Measurements from ENCODE around the gene COX18.

COX18 gene

DNA sequence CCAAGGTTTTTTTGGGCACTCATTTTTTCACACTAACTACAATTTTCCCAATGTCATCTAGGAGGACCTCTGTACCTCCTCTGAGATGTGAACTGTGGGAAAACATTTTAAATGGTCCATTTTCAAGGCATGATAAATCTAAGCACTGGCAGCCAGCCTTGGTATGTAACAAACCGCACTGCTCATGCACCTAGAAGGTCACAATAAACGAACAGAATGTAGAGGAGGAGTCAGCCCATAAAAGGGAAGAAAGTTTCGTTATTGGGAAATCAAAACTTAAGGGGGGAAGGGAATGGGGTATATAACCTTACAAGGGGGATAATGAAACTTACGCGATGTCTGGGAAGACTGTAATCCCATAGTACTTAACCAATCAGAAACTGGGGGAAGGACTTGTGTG is 16.4 kb downstream of the COX18 start:
- no peak for DNase-seq (ENCODE audit: low read depth in 2 of 2)

DNA sequence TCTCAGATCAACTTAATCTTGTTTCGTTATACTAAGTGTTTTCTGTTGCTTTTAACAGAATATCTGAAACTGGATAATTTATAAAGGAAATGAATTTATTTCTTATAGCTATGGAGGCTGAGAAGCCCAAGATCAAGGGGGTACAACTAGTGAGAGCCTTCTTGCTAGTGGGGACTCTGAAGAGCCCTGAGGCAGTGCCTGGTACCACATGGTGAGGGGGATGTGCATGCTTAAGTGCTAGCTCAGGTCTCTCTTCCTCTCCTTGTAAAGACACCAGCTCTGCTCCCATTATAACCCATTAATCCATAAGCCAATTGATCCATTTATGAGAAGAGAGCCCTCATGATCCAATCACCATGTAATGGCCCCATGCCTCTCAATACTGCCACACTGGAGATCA is 17.9 kb downstream of the COX18 start:
- no peak for DNase-seq (ENCODE audit: low read depth in 2 of 2)

DNA sequence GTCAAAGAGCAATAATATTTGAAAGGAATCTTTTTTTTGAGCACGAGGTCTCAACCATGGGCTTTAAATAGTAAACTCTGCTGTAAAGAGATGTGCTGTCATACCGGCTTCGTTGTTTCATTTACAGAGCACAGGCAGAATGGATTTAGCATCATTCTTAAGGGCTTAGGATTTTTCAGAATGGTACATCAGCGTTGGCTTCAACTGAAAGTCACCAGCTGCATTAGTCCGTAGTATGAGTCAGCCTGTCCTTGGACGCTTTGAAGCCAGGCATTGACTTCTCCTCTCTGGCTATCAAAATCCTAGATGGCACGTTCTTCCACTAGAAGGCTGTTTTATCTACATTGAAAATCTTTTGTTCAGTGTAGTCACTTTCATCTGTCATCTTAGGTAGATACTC is 23.6 kb downstream of the COX18 start:
- no peak for DNase-seq (ENCODE audit: low read depth in 2 of 2)

DNA sequence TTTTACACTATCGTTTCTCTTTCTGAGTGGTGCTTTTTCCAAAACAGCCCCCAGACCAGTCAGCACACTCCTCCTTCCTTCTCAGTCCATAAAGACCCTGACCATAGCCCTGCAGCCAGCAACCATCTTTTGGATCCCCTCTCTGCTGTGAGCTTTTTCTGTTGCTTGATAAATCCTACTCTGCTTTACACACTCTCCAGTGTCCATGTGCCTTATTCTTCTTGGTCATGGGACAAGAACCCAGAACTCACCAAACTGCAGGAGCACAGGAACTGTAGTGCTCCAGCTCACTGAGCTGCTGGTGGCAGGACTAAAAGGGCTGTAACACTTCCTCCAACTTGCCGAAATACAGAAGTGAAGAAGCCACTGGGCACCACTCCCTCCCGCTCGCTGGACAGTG is 32.5 kb downstream of the COX18 start:
- no peak for DNase-seq (ENCODE audit: low read depth in 2 of 2)

DNA sequence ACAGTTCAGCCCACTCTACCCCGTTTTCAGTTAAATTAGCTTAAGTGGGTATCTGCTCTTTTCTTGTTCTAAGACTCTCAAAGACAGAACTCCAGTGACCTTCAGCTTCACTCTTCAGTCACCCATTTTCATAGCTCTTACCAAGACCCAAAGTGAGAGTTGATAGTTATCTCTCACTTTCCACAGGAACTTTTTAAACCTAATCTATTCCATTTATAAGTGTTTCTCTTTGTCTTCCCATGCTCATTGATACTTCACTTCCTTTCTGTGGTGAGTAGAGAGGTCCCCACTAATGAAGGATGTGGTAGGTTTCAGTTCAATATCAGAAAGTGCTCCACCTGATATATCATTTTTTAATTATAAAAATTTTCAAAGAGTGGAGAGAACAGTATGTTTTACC is 33.4 kb downstream of the COX18 start:
- no peak for DNase-seq (ENCODE audit: low read depth in 2 of 2)

DNA sequence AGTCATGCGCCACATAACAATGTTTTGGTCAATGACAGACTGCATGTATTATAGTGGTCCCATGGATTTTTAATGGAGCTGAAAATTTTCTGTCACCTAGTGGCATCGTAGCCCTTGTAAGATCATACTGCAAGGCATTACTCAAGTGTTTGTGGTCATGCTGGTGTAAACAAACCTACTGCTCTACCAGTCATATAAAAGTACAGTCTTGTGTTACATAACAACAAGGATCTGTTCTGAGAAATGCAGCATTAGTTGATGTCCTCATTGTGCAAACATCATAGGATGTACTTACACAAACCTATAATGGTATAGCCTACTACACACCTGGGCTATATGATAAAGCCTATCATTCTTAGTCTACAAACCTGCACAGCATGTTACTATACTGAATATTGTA is 34.6 kb downstream of the COX18 start:
- no peak for DNase-seq (ENCODE audit: low read depth in 2 of 2)

DNA sequence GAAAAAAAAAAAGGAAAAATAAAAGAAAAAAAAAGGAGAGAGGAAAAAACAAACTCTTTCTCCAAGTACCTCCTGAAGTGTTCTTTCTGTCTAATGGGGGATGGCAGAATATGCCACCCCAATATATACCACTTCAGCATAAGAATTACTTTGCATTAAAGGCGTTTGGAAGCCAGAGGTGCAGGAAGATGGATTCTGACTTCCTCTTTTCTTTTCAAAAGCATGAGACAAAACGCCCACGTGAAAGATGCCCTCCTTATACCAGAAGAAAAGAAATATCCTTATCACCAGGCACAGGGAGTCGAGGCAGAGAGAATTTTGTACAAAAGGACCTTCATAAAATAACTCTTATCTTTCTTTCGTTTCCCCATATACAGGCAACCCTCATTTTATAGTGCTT is 40.9 kb downstream of the COX18 start:
- DNase-seq (ENCODE audit: low read depth in 2 of 2): no peak

DNA sequence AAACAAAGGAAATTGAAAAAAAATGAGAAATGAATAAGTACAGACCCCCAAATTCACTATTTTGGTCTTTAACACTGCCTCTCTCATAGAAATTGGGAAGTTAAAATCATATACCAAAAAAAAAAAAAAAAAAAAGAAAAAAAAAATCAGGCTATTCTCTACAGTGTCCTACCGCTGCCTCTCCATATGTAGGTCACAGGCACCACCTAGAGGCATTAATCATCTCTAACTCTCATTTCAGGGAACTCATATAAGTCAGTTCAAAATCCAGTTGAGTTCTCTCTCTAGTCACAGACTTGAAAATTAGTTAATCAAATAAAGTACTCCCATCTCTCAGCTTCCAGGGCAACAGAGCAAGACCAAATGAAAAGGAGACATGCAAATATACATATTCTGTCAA is 47.9 kb downstream of the COX18 start:
- no peak for DNase-seq (ENCODE audit: low read depth in 2 of 2)

DNA sequence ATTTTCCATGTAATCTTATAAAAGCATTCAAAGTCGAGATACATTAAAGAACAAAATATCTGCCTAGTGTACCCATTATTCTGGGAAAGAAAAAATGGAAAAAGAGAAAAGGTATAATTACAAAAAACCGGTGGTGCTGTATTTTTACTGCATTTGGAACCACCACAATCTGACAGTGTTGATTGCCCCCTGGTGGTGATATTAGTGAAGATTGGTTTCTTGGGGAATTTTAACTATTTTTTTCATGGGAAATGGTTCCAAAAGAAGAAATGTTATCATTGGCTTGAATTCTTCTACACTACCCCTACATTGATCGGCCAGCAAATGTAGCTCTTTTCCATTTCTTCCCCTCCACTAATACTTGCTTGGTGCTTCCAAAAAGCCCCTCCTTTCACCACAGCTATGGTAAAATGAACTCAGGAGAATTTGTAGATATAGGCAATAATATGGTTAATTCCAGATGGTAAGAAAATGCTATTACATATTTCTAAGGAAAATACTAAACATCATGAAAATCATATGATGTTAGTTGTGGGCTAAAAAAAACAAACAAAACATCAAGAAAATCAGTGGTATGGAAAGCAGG is 50.0 kb downstream of the COX18 start:
- DNase-seq (ENCODE audit: low read depth in 2 of 2): no peak

DNA sequence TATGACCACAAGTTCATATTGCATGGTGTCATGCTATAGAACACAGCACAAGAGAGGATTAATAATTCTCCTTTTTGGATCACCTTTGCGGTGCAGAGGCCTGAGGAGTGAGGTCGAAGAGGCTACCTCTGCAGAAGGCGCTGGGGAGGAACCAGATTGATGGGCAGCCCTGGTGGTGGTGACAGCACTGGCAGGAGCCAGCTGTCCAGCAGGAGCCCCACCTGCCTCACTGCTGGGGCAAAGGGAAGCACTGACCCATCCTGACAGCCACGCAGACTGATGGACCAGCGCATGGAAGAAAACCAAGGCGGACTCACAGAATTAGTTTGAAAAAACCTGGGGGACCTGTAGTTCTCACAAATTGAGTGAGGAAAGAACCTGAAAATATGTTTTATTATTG is 50.9 kb downstream of the COX18 start:
- no peak for DNase-seq (ENCODE audit: low read depth in 2 of 2)

DNA sequence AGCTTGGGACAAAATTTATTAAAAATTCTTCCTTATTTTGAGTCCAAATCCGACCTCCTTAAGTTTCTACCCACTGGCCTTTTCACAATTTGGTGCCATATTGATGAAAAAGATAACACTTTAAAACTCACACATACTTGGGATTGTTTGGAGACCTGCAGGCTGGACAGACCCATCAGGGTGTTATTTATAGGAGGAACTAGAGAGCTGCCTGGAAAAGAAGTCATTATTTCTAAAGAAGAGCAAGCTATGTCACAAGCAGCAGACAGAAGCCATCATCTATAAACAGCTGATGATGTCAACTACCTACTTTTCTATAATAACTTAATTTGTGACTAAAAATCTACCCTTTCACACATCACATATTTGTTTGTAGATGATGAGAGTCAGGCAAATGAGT is 56.2 kb downstream of the COX18 start:
- no peak for DNase-seq (ENCODE audit: low read depth in 2 of 2)

DNA sequence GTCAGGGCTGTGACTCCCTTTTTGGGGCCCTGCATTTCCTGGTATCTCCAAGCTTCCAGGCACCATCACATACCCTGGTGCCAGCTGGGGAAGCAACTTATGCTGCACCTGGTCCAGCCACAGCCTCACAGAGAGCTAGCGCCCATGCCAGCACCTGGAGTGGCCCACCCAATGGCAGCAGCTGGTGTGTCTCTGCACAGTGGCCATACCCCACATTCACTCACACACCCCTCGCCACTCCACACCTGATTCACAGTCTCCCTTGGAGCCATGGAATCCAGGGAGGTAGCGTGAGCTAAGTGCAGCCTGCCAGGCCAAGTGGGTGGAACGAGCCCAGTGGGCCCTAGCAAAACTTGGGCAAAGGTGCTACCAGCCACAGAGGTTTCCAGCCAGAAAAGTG is 56.8 kb downstream of the COX18 start:
- no peak for DNase-seq (ENCODE audit: low read depth in 2 of 2)

DNA sequence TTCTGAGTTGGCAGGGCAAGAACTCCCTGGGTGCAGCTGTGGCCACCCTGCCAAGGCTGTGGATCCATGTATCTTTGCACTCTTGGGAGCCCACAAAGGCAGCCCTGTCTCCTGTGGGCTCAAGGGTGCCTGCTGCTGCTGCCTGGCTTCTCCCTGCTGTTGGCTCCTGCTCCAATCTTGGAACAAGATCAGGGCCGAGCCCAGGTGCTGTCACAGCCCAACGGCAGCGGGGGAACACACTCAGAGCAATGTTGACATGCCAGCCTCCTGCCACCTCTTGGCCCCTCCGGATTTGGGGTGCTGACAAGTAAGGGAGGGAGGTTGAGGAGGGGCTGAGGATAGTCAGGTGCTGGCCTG is 57.9 kb downstream of the COX18 start:
- no peak for DNase-seq (ENCODE audit: low read depth in 2 of 2)

DNA sequence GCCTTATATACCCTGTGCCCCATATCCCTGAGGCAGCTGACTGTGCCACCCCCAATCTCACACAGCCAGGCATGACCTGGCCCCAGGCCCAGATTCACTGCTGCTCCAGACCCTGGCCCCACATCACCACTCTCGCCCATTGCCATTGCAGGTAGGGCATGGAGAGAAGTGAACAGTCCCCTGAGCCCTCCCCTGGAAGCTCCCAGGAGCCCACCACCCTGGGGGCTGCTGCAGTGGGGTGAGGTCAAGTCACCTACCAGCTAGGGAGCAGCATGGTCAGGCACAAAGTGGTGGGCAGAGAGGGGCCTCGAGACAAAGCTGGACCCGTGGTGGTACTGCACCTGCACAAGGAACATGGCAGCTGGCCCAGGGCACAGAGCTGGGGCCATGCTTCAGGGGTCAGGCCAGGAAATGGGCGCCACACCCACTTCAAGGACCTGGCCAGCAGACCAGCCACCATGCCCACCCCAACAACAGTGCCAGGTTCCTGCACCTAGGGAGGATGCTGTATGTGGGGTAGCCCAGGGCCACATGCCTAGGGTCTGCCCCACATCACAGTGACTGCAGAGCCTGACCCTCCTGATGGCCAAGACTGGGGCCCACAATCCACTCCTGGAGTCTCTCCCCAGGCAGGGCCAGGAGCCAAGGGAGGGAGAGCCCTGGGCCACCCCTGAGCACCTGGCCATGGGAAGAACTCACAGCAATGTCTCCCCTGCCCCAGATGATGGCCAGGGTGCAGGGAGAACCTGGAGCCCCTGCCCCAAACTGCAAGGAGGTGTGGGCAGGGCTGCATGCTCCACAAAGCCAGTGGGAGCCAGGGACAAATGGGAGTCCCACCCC is 58.5 kb downstream of the COX18 start:
- DNase-seq (ENCODE audit: low read depth in 2 of 2): no peak

DNA sequence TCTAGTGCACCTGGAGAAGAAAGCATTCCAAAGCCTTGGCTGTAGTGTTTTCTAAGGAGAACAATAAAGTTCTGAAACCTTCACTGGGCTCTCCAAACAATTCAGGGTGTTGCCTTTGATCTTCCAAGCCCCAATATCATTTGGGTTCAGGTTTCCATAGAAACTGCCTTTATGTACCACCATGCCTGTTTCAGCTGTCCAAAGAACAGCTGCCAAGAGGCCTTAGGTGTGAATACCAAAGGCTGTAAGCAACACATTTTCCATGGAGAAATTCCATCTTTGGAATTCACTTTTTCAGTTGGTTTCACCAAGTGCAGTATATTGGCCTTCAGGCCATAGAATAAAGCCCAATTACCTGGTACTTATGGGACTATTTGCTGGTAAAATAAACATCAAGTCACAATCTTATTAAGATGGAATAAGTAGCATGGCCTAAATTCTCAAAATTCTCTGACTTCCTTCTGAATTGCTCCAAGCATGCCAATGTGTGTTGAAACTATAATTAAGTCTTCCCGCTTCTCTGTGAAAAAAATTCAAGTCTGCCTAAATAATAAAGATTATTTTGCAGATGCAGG is 61.9 kb downstream of the COX18 start:
- no peak for DNase-seq (ENCODE audit: low read depth in 2 of 2)

DNA sequence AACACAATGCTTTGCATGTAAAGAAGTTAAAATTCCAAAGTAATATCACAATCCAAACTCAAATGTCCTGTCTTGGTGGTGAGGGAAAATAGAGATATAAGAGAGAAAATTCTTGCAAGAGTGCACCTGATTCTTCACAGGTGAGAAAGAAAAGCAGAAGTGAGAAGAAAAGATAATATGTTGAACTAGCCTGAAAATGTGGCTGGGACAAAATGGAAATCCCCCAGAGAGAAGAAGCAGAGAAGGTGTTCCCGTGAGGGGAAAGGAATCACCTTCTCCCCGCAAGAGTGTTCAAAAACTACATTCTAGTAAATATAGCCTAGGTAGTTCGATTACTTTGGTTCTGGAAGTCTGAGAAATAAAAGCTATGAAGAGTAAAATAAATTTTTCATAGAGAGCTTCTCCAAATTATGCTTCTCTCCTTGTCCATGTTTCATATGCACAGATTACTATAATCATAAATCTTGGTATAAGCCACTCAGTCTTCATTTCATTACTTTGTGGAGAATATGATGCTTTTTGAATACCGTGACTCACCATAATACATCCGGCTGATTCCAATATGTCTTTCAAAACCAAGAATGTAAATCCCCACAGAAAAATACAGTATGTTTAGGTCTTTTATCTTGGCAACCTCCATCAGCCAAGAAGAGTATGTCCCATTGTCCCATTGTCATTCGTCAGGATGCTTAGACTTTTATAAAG is 63.1 kb downstream of the COX18 start:
- no peak for DNase-seq (ENCODE audit: low read depth in 2 of 2)

DNA sequence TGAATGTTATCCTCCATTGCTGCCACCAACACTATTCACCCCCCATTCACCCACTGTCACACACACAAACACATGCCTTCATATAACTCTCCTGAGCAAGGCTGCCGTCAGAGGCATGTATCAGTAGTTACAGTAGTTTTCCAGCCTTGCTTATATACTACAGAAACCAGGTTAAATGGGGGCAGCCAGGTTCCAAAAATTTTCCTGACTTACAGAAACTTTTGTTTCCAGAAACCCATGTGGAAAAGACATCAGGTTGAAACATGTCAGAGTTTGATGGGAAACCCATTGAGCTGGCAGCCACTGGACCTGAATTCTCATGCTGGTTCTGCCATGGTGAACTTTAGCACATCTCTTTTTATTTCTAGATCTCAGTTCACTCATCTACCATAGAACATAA is 64.0 kb downstream of the COX18 start:
- no peak for DNase-seq (ENCODE audit: low read depth in 2 of 2)

Data from stimulated activated CD8-positive, alpha-beta memory T cell treated with anti-CD3 and anti-CD28 coated beads, Interleukin-2, amount 100 ng/mL, for 1 hour (primary cell).